A549 (cell line): ENCODE data around the gene FHAD1. TPM values are rescaled to one million over a fixed set of nuclear protein-coding genes. Genes with fewer than 3 reads are reported as not detected.
A peak's percentile ranks its signal among the peaks of the same experiment; 100 is the strongest.

Experiments
- ATAC-seq, 2 experiments: fragments of 200-7000 bp in 1 of 2; fragments of >200 bp in 1 of 2; cut with Nextera tagmentation in 1 of 2; cut with Tn5 transposase in 1 of 2; 3 replicates each; pipeline versions ENCODE4 v1.8.0 to v1.9.1; 2018 to 2020; ENCODE audit warnings: mild to moderate bottlenecking in 1 of 2, moderate library complexity in 1 of 2
- CTCF ChIA-PET: fragments of 300-600 bp; sonication (Branson Sonifier 250); formaldehyde crosslinking; extraction: SDS; loops from one replicate; lab custom pipeline; 2021; ENCODE audit warnings: antibody characterized with exemption, inconsistent platforms; lab: Yijun Ruan, JAX
- POLR2A ChIA-PET: fragments of 350-600 bp; formaldehyde crosslinking; extraction: SDS; loops from one replicate; lab custom pipeline; 2021; ENCODE audit warnings: antibody characterized with exemption, inconsistent platforms; lab: Yijun Ruan, JAX
- DNase-seq, 2 experiments: peaks; one replicate each; pipeline versions ENCODE4 v3.0.0 to v3.0.0-alpha.2; 2011 to 2016; ENCODE audit warnings: low read depth in 1 of 2, low spot score in 1 of 2
- FAIRE-seq: peaks from 2 replicates; lab custom pipeline; 2011; peaks lifted over from hg19 to GRCh38; lab: Jason Lieb, UNC
- H3K27ac ChIP-seq, 2 experiments: fragments of >200 bp; sonication (Bioruptor Twin); formaldehyde crosslinking; 3 replicates each; pipeline ENCODE4 v1.5.1; 2016 to 2017
- H3K4me1 ChIP-seq: fragments of >200 bp; sonication (Bioruptor Twin); formaldehyde crosslinking; 3 replicates; pipeline ENCODE4 v1.6.1; 2016
- H3K4me2 ChIP-seq: fragments of >200 bp; sonication (Bioruptor Twin); formaldehyde crosslinking; 3 replicates; pipeline ENCODE4 v1.6.1; 2016
- H3K4me3 ChIP-seq: fragments of >200 bp; sonication (Bioruptor Twin); formaldehyde crosslinking; 3 replicates; pipeline ENCODE4 v1.5.1; 2016
- H3K9me3 ChIP-seq: fragments of >200 bp; sonication (Bioruptor Twin); formaldehyde crosslinking; 3 replicates; pipeline ENCODE4 v1.6.1; 2016
- ATOH8 ChIP-seq: fragments of 250-450 bp; sonication (Bioruptor Pico); IDR thresholded peaks from 2 replicates; pipeline ENCODE4 v1.5.0; 2020; ENCODE audit warnings: low read depth, mild to moderate bottlenecking, moderate library complexity
- CHD2 ChIP-seq: fragments of 150-350 bp; IDR thresholded peaks from 2 replicates; pipeline ENCODE4 v1.6.1; 2014; ENCODE audit warnings: low read length; ENCODE audit not compliant: partially characterized antibody
- CHD4 ChIP-seq: fragments of 200-600 bp; sonication (generic); IDR thresholded peaks from 2 replicates; pipeline ENCODE4 v1.6.1; 2016; ENCODE audit warnings: antibody characterized with exemption, mild to moderate bottlenecking, borderline replicate concordance
- EHMT2 ChIP-seq: fragments of 200-600 bp; sonication (generic); IDR thresholded peaks from 2 replicates; pipeline ENCODE4 v1.6.1; 2016; ENCODE audit warnings: antibody characterized with exemption, low read depth, mild to moderate bottlenecking, moderate library complexity
- HOXA7 ChIP-seq: fragments of 250-450 bp; sonication (Bioruptor Pico); IDR thresholded peaks from 2 replicates; pipeline ENCODE4 v1.5.0; 2020; ENCODE audit warnings: mild to moderate bottlenecking, moderate library complexity
- KDM5A ChIP-seq: fragments of 200-600 bp; sonication (generic); IDR thresholded peaks from 2 replicates; pipeline ENCODE4 v1.6.1; 2016; ENCODE audit warnings: antibody characterized with exemption, mild to moderate bottlenecking
- MAZ ChIP-seq: fragments of 150-350 bp; IDR thresholded peaks from 2 replicates; pipeline ENCODE4 v1.6.1; 2014; ENCODE audit warnings: antibody characterized with exemption, low read depth, low read length, borderline replicate concordance
- NFE2L2 ChIP-seq: fragments of 150-350 bp; conservative IDR thresholded peaks from 2 replicates; pipeline ENCODE4 v1.6.1; 2014; ENCODE audit warnings: low read length
- POLR2AphosphoS2 ChIP-seq: conservative IDR thresholded peaks from 2 replicates; pipeline ENCODE4 v1.6.1; 2012; ENCODE audit warnings: low read length, improper control_type of control experiment, inconsistent platforms
- RARB ChIP-seq: fragments of 250-450 bp; sonication (Bioruptor Pico); IDR thresholded peaks from 2 replicates; pipeline ENCODE4 v1.8.0; 2021; ENCODE audit warnings: mild to moderate bottlenecking, moderate library complexity
- WGBS: methylation state at CpG from one replicate; pipeline ENCODE4 v1.1.6; 2017; ENCODE audit errors: missing lambda C conversion rate; 5-methylcytosine and 5-hydroxymethylcytosine counted together
- polyA plus RNA-seq, 4 experiments: library from polyadenylated mRNA; depleted of rRNA in 3 of 4; stranded (reverse); fragments of >200 nt; fragmentation: RNase III in 1 of 4; extraction: RNeasy Plus Mini Kit Qiagen cat#74134 plus additional on column Dnase treatment in 1 of 4; gene quantifications; 2 replicates in 3 of 4; 3 replicates in 1 of 4; pipeline ENCODE4 v1.2.3, GENCODE V29; 2011 to 2017
- TF ChIP-seq, protein P1 (sequence below): IDR thresholded peaks from 2 replicates; pipeline ENCODE4 v1.6.1; 2012
- TF ChIP-seq, protein P2 (sequence below): fragments of 450-650 bp; IDR thresholded peaks from 2 replicates; pipeline ENCODE4 v1.6.1; 2014; ENCODE audit warnings: antibody characterized with exemption

Gene FHAD1
- polyA plus RNA-seq, 2 of the 4 experiments (the other 2 are of a cell fraction): 0.31 to 0.32 TPM

DNA sequence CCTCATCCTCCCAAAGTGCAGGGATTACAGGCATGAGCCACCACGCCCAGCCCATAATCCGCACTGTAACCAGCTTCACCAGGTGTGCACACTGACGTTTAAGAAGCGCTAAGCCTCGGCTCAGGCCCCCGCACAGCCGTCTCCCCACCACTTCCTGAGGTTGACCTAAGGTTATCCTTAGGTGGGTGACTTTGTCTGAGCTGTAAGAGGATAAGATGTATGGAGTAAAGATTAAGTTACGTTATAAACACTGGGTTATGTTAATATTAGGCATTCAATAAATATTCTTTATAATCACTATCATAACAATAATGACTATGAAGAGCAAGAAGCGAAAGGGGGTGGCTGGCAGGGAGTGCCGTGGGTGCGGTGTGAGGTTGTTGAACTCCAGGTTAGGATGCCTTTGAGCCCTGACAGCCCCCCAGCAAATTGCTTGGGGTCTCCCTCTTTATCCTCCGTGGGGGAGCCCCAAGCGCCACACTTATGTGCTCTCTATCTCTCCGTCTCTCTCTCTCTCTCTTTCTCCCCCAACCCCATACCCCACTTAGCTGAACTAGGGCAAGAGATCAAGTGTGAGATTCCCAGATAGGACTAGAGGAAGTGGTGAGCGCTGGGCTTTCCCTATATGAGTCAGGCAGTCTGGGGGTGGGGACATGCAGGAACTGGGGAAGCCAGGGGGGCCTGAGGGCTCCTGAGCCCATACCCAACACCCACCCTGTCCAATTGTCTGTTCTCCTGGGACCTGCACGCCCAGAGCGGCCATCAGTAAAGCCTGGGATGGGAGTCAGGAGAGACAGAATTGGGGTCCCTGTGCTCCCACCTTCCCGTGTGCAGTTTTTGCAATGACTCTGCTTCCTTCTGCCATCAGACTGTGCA, 170.3 kb downstream of the FHAD1 start (continued):
- 0 out of 2 replicates have a peak, but pooled peaks have one; percentile 35 for TF ChIP-seq HOXA7 (CRISPR knock-in tag)

DNA sequence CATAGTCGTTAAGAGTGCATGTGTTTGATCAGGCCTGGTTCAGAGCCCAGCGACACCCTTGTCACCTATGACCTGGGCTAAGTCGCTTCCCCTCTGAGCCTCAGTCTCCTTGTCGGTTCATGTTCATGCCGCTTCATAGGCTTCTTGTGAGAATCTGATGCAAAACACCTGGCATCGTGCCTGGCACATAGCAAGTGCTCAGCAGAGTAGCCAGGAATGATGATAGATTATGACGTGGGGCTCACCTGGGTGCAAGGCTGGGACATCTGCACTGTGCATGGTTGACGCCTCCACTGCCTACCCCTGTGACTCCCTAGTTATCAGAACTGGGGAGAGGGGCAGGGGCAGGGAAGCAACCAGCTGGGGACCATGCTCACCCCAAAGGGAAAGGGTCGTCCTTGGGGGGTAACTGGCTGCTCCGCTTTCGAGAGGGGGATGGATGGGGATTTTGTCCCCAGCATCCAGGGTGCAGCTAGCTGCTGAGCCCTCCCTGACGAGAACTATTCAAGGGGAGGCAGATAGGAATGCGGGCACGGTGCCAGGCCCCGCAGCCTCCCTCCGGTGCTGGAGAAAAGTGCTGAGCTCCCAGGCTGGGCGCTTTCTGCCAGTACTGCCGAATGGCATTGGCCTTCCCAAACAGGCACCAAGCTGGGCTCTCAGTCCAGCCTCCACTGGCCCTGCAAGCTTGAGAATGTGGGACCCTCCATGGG, 171.9 kb downstream of the FHAD1 start:
- ChIA-PET POLR2A (no interaction called here), CTCF (interaction anchor here (1.1 to 5.5 kb wide), 4 partner anchors 10 to 95 kb away, joined by 3 to 32 read pairs (median 17); no protein-coding TSS in a partner anchor)
- H3K4me1 ChIP-seq: peaks cover 69% of the 10 kb centered on the region
- H3K4me2 ChIP-seq: peak overlapping the region; percentile 62
- peak overlapping the region; percentile 64 to 82 for H3K27ac ChIP-seq
- H3K4me3 ChIP-seq: no peak overlapping the region
- TF ChIP-seq, protein P1, sequence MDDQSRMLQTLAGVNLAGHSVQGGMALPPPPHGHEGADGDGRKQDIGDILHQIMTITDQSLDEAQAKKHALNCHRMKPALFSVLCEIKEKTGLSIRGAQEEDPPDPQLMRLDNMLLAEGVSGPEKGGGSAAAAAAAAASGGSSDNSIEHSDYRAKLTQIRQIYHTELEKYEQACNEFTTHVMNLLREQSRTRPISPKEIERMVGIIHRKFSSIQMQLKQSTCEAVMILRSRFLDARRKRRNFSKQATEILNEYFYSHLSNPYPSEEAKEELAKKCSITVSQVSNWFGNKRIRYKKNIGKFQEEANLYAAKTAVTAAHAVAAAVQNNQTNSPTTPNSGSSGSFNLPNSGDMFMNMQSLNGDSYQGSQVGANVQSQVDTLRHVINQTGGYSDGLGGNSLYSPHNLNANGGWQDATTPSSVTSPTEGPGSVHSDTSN: no peak
- TF ChIP-seq POLR2AphosphoS2: 0 out of 2 replicates have a peak, but pooled peaks have one; percentile 48
- no peaks in the 10 kb centered on the region for H3K9me3 ChIP-seq
- FAIRE-seq (no peak), DNase-seq (no peak), ATAC-seq (no peak)
- WGBS: 62% methylated on average over 13 of the region's 18 CpGs

DNA sequence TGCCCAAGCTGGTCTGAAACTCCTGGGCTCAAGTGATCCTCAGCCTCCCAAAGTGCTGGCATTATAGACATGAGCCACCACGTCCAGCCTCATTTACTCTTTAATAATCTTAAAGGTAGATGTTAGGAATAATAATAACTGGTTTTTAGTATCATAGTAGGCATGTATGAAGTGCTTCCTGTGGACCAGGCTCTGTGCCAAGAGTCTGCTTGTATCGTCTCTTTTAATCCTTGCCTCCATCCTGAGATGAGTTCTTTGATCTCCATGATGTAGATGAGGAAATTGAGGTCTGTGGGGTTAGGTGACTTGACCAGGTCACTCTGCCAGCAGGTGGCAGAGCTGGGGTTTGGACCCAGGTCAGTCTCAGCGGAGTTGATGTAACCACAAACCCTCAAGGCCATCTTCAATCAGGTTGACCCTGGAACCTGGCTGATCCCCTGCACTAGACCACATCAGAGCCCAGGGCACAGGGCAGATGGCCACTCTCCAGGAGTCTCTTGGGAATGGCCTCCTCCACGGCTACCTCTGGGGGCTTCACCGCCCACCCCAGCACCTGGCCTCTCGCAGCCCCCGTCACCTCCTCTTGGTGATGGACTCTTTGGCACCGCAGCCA, 173.9 kb downstream of the FHAD1 start:
- peaks cover 72% of the 10 kb centered on the region for H3K4me1 ChIP-seq
- POLR2A ChIA-PET: no interaction called here
- 86% methylated on average over 4 of the region's 8 CpGs for WGBS

GRCh38 chr1:15422871-15423270, 175.8 kb downstream of the FHAD1 start:
- peak overlapping the region; percentile 97 to 98 for H3K27ac ChIP-seq
- ChIA-PET CTCF (interaction anchor here (1.0 to 5.5 kb wide), 5 partner anchors 9 to 139 kb away, joined by 3 to 32 read pairs (median 3); no protein-coding TSS in a partner anchor), POLR2A (no interaction called here)
- TF ChIP-seq CHD2: no peak
- TF ChIP-seq RARB (CRISPR knock-in tag): no peak
- FAIRE-seq (no peak), ATAC-seq (no peak), DNase-seq (no peak)
- H3K4me1 ChIP-seq: peaks cover 72% of the 10 kb centered on the region
- 87% methylated on average over 6 of the region's 8 CpGs for WGBS
- H3K4me3 ChIP-seq: no peak overlapping the region
- peak overlapping the region; percentile 53; the same call in 1 of the 3 replicates for H3K4me2 ChIP-seq
- no peaks in the 10 kb centered on the region for H3K9me3 ChIP-seq

More for the DNA sequence above, 173.9 kb downstream of the FHAD1 start:
- TF ChIP-seq, protein P2, sequence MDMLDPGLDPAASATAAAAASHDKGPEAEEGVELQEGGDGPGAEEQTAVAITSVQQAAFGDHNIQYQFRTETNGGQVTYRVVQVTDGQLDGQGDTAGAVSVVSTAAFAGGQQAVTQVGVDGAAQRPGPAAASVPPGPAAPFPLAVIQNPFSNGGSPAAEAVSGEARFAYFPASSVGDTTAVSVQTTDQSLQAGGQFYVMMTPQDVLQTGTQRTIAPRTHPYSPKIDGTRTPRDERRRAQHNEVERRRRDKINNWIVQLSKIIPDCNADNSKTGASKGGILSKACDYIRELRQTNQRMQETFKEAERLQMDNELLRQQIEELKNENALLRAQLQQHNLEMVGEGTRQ: no peak
- TF ChIP-seq NFE2L2 (no peak), KDM5A (no peak), MAZ (no peak), RARB (CRISPR knock-in tag) (no peak), CHD2 (no peak), CHD4 (no peak), ATOH8 (CRISPR knock-in tag) (no peak), EHMT2 (no peak)
- Histone ChIP-seq H3K4me3 (no peak overlapping the region), H3K27ac (peak overlapping the region in 1 of 2 experiments; percentile 78; a peak in 3 of 6 replicates), H3K9me3 (no peaks in the 10 kb centered on the region), H3K4me2 (no peak overlapping the region)
- CTCF ChIA-PET: interaction anchor here (1.6 to 5.5 kb wide), 3 partner anchors 11 to 97 kb away, joined by 3 to 32 read pairs (median 31); no protein-coding TSS in a partner anchor
- no peak for ATAC-seq
- no peak for DNase-seq
- FAIRE-seq: no peak
